ENCODE measurements around the gene NTSR2.

DNA sequence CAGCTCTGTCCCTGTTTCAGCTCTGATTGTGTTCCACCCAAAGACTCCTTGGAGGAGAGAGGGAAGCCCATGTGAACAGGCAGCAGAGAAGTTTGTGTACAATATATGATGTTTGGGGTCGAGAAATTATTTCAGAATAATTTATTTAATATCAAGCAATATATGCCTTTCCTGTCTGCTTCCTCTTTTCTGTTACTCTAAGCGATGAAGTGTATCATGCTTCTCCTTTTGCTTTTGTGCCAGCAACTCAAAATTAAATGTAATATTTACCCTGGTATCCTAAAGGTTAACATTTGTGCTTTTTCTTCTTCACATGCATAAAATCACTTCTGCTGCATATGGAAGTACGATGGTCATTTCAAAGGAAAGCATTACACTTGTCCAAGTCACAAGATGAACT is 2.4 kb upstream of the NTSR2 start:
- TF ChIP-seq POLR2A (IDR thresholded peaks at IDR 0.05), result no peak
- TF ChIP-seq, protein P1, sequence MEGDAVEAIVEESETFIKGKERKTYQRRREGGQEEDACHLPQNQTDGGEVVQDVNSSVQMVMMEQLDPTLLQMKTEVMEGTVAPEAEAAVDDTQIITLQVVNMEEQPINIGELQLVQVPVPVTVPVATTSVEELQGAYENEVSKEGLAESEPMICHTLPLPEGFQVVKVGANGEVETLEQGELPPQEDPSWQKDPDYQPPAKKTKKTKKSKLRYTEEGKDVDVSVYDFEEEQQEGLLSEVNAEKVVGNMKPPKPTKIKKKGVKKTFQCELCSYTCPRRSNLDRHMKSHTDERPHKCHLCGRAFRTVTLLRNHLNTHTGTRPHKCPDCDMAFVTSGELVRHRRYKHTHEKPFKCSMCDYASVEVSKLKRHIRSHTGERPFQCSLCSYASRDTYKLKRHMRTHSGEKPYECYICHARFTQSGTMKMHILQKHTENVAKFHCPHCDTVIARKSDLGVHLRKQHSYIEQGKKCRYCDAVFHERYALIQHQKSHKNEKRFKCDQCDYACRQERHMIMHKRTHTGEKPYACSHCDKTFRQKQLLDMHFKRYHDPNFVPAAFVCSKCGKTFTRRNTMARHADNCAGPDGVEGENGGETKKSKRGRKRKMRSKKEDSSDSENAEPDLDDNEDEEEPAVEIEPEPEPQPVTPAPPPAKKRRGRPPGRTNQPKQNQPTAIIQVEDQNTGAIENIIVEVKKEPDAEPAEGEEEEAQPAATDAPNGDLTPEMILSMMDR (IDR thresholded peaks at IDR 0.05), result no peak
- TF ChIP-seq EP300 (IDR thresholded peaks at IDR 0.05), result no peak

Data from tibial nerve (tissue), 4 donors.